Hepatocyte (in vitro differentiated cells): ENCODE data around the gene RHCG. TPM values are rescaled to one million over a fixed set of nuclear protein-coding genes. Genes with fewer than 3 reads are reported as not detected.

Experiments used
- DNase-seq: peaks from one replicate; pipeline ENCODE4 v3.0.0-alpha.2; 2016; ENCODE audit warnings: low spot score
- H2AFZ ChIP-seq: fragments of 200-600 bp; sonication (generic); 2 replicates; pipeline ENCODE4 v1.6.0; 2016; ENCODE audit warnings: antibody characterized with exemption, mild to moderate bottlenecking
- H3K27ac ChIP-seq: fragments of 200-600 bp; sonication (generic); 2 replicates; pipeline ENCODE4 v1.5.1; 2016; ENCODE audit warnings: mild to moderate bottlenecking
- H3K27me3 ChIP-seq: fragments of 200-600 bp; sonication (generic); 2 replicates; pipeline ENCODE4 v1.6.1; 2016
- H3K36me3 ChIP-seq: fragments of 200-600 bp; sonication (generic); replicated peaks from 2 replicates; pipeline ENCODE4 v1.5.1; 2016; ENCODE audit warnings: low read depth; ENCODE audit not compliant: insufficient read depth
- H3K4me1 ChIP-seq: fragments of 200-600 bp; sonication (generic); 2 replicates; pipeline ENCODE4 v1.5.1; 2016; ENCODE audit warnings: mild to moderate bottlenecking, moderate library complexity; ENCODE audit not compliant: insufficient read depth
- H3K4me2 ChIP-seq: fragments of 200-600 bp; sonication (generic); 2 replicates; pipeline ENCODE4 v1.6.0; 2016
- H3K4me3 ChIP-seq: fragments of 200-600 bp; sonication (generic); 2 replicates; pipeline ENCODE4 v1.5.1; 2016; ENCODE audit warnings: mild to moderate bottlenecking
- H3K79me2 ChIP-seq: fragments of 200-600 bp; sonication (generic); 2 replicates; pipeline ENCODE4 v1.6.0; 2017; ENCODE audit warnings: mild to moderate bottlenecking
- H3K9me2 ChIP-seq: fragments of 200-600 bp; sonication (generic); replicated peaks from 2 replicates; pipeline ENCODE4 v1.6.0; 2017; ENCODE audit warnings: mild to moderate bottlenecking; ENCODE audit not compliant: insufficient read depth
- H3K9me3 ChIP-seq: fragments of 200-600 bp; sonication (generic); 2 replicates; pipeline ENCODE4 v1.5.1; 2016; ENCODE audit warnings: low read depth, mild to moderate bottlenecking
- H4K20me1 ChIP-seq: fragments of 200-600 bp; sonication (generic); 2 replicates; pipeline ENCODE4 v1.6.0; 2016; ENCODE audit warnings: mild to moderate bottlenecking; ENCODE audit not compliant: insufficient read depth, poor library complexity, severe bottlenecking
- CTCF ChIP-seq: fragments of 200-600 bp; sonication (generic); IDR thresholded peaks from 2 replicates; pipeline ENCODE4 v1.5.1; 2016; ENCODE audit warnings: antibody characterized with exemption, mild to moderate bottlenecking; ENCODE audit not compliant: poor library complexity
- EZH2 ChIP-seq: fragments of 200-600 bp; sonication (generic); IDR thresholded peaks from 2 replicates; pipeline ENCODE4 v1.6.1; 2016; ENCODE audit warnings: antibody characterized with exemption, mild to moderate bottlenecking, borderline replicate concordance
- EZH2phosphoT487 ChIP-seq: fragments of 200-600 bp; sonication (generic); IDR thresholded peaks from one replicate; pipeline ENCODE4 v1.6.1; 2018; ENCODE audit warnings: antibody characterized with exemption, mild to moderate bottlenecking, low read depth, moderate library complexity; ENCODE audit not compliant: unreplicated experiment, severe bottlenecking
- WGBS: methylation state at CpG from one replicate; pipeline ENCODE4 v1.1.6; 2016; ENCODE audit warnings: low lambda C conversion rate; ENCODE audit errors: missing lambda C conversion rate; 5-methylcytosine and 5-hydroxymethylcytosine counted together
- polyA plus RNA-seq: library from polyadenylated mRNA; unstranded; fragments of >200 nt; fragmentation: Nextera tagmentation; extraction: Ambion mirVana; gene quantifications from 2 replicates; pipeline ENCODE4 v1.2.1, GENCODE V29; 2016
- total RNA-seq: library from RNA; depleted of rRNA; stranded (reverse); fragments of >200 nt; gene quantifications from 2 replicates; pipeline ENCODE4 v1.2.3, GENCODE V29; 2014

RHCG gene
- total and polyA plus RNA-seq, 2 experiments from 2014 or later = 1.1 to 1.7 TPM

GRCh38 chr15:89513284-89513683, 16.9 kb upstream of the RHCG start:
- WGBS = 84% methylated on average over 3 of the region's 3 CpGs
- Histone ChIP-seq H3K4me2 (no peak overlapping the region), H3K4me3 (no peak overlapping the region), H3K9me2 (no peaks in the 10 kb centered on the region), H3K79me2 (no peaks in the 10 kb centered on the region), H3K36me3 (no peaks in the 10 kb centered on the region), H4K20me1 (no peaks in the 10 kb centered on the region), H3K9me3 (no peaks in the 10 kb centered on the region), H2AFZ (no peak overlapping the region), H3K27ac (no peak overlapping the region), H3K4me1 (no peaks in the 10 kb centered on the region), H3K27me3 (peaks cover 5% of the 10 kb centered on the region)
- no peak for DNase-seq
- no peak for TF ChIP-seq EZH2phosphoT487
- no peak for TF ChIP-seq EZH2
- no peak for TF ChIP-seq CTCF

GRCh38 chr15:89512631-89513030, 16.2 kb upstream of the RHCG start:
- no peak overlapping the region for H3K27ac ChIP-seq
- TF ChIP-seq EZH2 (no peak), CTCF (no peak)
- no peaks in the 10 kb centered on the region for H4K20me1 ChIP-seq
- H3K4me1 ChIP-seq = no peaks in the 10 kb centered on the region
- H3K27me3 ChIP-seq = peaks cover 5% of the 10 kb centered on the region
- no peak overlapping the region for H3K4me3 ChIP-seq
- no peaks in the 10 kb centered on the region for H3K36me3 ChIP-seq
- no peak for DNase-seq
- 76% methylated on average over 4 of the region's 4 CpGs for WGBS
- no peaks in the 10 kb centered on the region for H3K9me3 ChIP-seq
- H3K9me2 ChIP-seq = no peaks in the 10 kb centered on the region
- no peak overlapping the region for H2AFZ ChIP-seq
- H3K79me2 ChIP-seq = no peaks in the 10 kb centered on the region
- H3K4me2 ChIP-seq = no peak overlapping the region

- Histone ChIP-seq H3K4me2 (no peak overlapping the region), H3K4me3 (no peak overlapping the region), H3K27me3 (peaks cover 5% of the 10 kb centered on the region), H3K27ac (no peak overlapping the region), H2AFZ (no peak overlapping the region), H3K79me2 (no peaks in the 10 kb centered on the region), H3K9me2 (no peaks in the 10 kb centered on the region), H4K20me1 (no peaks in the 10 kb centered on the region), H3K9me3 (no peaks in the 10 kb centered on the region), H3K4me1 (no peaks in the 10 kb centered on the region), H3K36me3 (no peaks in the 10 kb centered on the region)
- WGBS = 75% methylated on average over 4 of the region's 4 CpGs
- DNase-seq = no peak
- TF ChIP-seq EZH2phosphoT487 (no peak), CTCF (no peak), EZH2 (no peak)
These were observed 9.8 kb upstream of the RHCG start for GRCh38 chr15:89506026-89506686.

GRCh38 chr15:89504166-89504565, 7.8 kb upstream of the RHCG start:
- H3K4me3 ChIP-seq = no peak overlapping the region
- WGBS = 60% methylated on average over 4 of the region's 4 CpGs

More at GRCh38 chr15:89504166-89504565, 7.8 kb upstream of the RHCG start:
- no peaks in the 10 kb centered on the region for H3K79me2 ChIP-seq
- no peaks in the 10 kb centered on the region for H3K27me3 ChIP-seq
- H3K9me3 ChIP-seq = no peaks in the 10 kb centered on the region
- TF ChIP-seq CTCF = no peak
- no peak for TF ChIP-seq EZH2phosphoT487
- no peak for TF ChIP-seq EZH2
- H4K20me1 ChIP-seq = no peaks in the 10 kb centered on the region
- H2AFZ ChIP-seq = no peak overlapping the region
- H3K36me3 ChIP-seq = no peaks in the 10 kb centered on the region
- no peaks in the 10 kb centered on the region for H3K9me2 ChIP-seq
- H3K4me2 ChIP-seq = no peak overlapping the region
- H3K27ac ChIP-seq = no peak overlapping the region
- no peak for DNase-seq
- H3K4me1 ChIP-seq = no peaks in the 10 kb centered on the region
